GM12875 (cell line): Measurements from ENCODE around the gene LYRM4.

Source experiments
- H3K4me3 ChIP-seq: one replicate; pipeline ENCODE4 v1.5.1; 2011; ENCODE audit warnings: low read depth, low read length, control low read depth
- CTCF ChIP-seq: IDR thresholded peaks from 2 replicates; pipeline ENCODE4 v1.5.1; 2011; ENCODE audit warnings: low read depth, mild to moderate bottlenecking, control low read depth, inconsistent platforms, low read length, moderate library complexity, borderline replicate concordance; ENCODE audit not compliant: insufficient read depth

LYRM4 gene

GRCh38 chr6:5180636-5181035, 80.1 kb downstream of the LYRM4 start:
- TF ChIP-seq CTCF, result no peak
- no peak overlapping the region for H3K4me3 ChIP-seq

- no peak overlapping the region for H3K4me3 ChIP-seq
- TF ChIP-seq CTCF, result no peak
Measured at GRCh38 chr6:5179917-5180316, 80.8 kb downstream of the LYRM4 start.

- no peak for TF ChIP-seq CTCF
- no peak overlapping the region for H3K4me3 ChIP-seq
Measured at GRCh38 chr6:5178806-5179205, 81.9 kb downstream of the LYRM4 start.

GRCh38 chr6:5175635-5176034, 85.1 kb downstream of the LYRM4 start:
- H3K4me3 ChIP-seq, result no peak overlapping the region
- TF ChIP-seq CTCF, result no peak

DNA sequence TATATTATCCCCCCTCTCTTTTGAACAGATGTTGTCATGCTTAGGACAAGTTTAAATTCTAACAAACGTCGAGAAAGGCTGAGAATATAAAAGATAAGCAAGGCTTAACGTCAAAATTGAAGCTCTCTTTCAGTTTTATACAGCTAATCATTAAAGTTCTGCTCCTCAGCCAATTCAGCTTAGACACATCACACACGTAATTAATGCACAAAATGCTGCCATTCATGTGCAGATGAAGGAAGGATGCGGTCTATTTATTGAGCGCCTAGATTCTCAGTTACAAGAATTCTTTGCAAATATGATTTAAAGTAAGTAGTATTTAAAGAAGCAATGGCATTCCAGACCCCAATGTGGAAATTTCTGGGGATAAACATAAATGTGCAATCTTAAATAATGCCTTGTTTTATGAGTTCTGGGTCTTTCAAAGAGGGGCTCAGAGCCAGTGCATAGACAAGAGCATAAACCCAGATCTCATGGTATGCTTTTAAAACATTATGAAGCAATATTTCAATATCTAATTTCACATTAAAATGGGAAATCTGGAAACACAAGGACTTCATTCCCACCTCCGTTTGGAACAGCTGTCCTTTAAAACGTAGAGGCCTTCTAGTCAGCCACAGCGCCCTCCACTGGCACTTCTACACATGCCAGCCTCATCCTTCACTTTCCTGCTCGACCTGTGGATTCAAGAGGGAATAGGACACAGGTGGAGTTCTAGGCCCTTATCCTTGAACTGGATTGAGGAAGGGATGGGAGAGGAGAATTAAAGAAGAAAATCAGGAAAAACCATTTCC, 85.8 kb downstream of the LYRM4 start:
- TF ChIP-seq CTCF, result peak; percentile 57; the same call in 1 of the 2 replicates
- H3K4me3 ChIP-seq, result no peak overlapping the region

- TF ChIP-seq CTCF, result no peak
- no peak overlapping the region for H3K4me3 ChIP-seq
Measured at GRCh38 chr6:5174244-5174643, 86.5 kb downstream of the LYRM4 start.

GRCh38 chr6:5173810-5174209, 86.9 kb downstream of the LYRM4 start:
- no peak overlapping the region for H3K4me3 ChIP-seq
- no peak for TF ChIP-seq CTCF
